ENCODE results near the gene PRODH.

The PRODH gene

DNA sequence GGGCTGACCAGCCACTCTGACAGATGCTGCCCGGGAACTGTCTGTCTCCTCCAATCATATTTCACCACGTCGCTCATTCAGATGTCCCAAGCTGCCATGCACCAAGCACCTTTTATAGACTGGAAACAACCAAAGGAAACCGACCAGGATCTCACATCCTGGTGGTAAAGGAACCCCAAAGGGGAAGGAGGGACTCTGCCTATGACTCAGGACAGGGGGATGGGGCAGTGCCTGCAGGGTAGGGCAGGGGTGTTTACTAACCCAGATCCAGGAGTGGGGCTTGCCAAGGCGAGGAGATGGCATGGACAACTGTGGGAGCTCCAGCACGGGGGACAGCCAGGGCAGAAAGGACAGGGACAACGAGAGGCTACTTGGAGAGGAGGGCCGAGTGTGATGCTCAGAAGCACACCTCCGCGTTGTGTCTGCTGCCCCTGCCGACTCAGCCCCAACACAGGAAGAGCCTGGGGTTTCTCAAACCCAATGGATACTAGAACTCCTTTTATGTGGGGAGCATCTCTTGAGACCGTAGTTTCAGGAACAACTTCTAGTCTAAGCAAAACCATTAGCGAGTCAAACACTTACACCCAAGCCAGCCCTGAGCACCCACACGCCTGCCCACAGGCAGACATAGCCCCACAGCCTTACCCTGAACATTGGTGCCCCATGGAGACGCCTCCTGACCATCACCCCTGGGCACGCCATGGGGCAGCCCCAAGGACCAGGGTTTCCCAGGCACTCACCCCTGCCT is 4.0 kb downstream of the PRODH start:
- H3K4me3 ChIP-seq (ENCODE audit: low read length, poor library complexity, severe bottlenecking), result no peak overlapping the region
- no peaks in the 10 kb centered on the region for H3F3A ChIP-seq (ENCODE audit: low read depth)
- H3K9me3 ChIP-seq (ENCODE audit: insufficient read depth, low read depth, low read length), result no peaks in the 10 kb centered on the region
- TF ChIP-seq EZH2phosphoT487 (IDR thresholded peaks at IDR 0.05; ENCODE audit: borderline replicate concordance), result no peak
- TF ChIP-seq, protein P1, sequence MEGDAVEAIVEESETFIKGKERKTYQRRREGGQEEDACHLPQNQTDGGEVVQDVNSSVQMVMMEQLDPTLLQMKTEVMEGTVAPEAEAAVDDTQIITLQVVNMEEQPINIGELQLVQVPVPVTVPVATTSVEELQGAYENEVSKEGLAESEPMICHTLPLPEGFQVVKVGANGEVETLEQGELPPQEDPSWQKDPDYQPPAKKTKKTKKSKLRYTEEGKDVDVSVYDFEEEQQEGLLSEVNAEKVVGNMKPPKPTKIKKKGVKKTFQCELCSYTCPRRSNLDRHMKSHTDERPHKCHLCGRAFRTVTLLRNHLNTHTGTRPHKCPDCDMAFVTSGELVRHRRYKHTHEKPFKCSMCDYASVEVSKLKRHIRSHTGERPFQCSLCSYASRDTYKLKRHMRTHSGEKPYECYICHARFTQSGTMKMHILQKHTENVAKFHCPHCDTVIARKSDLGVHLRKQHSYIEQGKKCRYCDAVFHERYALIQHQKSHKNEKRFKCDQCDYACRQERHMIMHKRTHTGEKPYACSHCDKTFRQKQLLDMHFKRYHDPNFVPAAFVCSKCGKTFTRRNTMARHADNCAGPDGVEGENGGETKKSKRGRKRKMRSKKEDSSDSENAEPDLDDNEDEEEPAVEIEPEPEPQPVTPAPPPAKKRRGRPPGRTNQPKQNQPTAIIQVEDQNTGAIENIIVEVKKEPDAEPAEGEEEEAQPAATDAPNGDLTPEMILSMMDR (conservative IDR thresholded peaks at IDR 0.05; ENCODE audit: low read length), result no peak
- H3K79me2 ChIP-seq (ENCODE audit: insufficient read depth, low read length), result no peaks in the 10 kb centered on the region
- no peaks in the 10 kb centered on the region for H3K9me2 ChIP-seq (replicated peaks; ENCODE audit: low read depth, low read length)
- no peaks in the 10 kb centered on the region for H4K20me1 ChIP-seq (ENCODE audit: insufficient read depth, low read length, poor library complexity, severe bottlenecking)
- H3K4me2 ChIP-seq (ENCODE audit: low read depth, low read length, poor library complexity, severe bottlenecking), result no peak overlapping the region
- no peaks in the 10 kb centered on the region for H3K27me3 ChIP-seq (ENCODE audit: insufficient read depth, low read length, poor library complexity, severe bottlenecking)
- no peaks in the 10 kb centered on the region for H3K4me1 ChIP-seq (ENCODE audit: insufficient read depth, low read length, poor library complexity, severe bottlenecking)
- H3K36me3 ChIP-seq (ENCODE audit: insufficient read depth, low read length), result no peaks in the 10 kb centered on the region
- H3K9ac ChIP-seq (ENCODE audit: low read depth, low read length, poor library complexity, severe bottlenecking), result no peak overlapping the region
- no peak overlapping the region for H2AFZ ChIP-seq (ENCODE audit: low read length)

DNA sequence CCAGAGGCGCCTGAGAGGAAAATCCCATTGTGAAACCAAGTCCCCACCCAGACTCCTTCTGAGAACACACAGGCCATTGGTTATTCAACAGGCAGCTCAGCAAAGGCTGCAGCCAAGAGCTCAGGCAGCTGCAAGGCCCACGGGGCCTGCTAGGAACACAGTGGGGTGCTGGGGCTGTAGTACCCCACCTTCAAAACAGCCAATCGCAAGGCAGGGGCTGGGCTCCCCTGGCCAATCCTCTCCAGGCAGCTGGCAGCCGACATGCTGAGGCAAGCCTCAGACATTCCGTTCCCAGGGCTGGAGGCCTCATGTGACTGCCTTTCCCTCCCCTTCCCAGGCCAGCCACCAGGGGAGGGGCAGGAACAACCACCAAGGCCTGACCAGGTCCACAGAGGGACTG is 6.6 kb downstream of the PRODH start:
- H2AFZ ChIP-seq (ENCODE audit: low read length), result no peak overlapping the region
- H3K4me3 ChIP-seq (ENCODE audit: low read length, poor library complexity, severe bottlenecking), result no peak overlapping the region
- H3K27me3 ChIP-seq (ENCODE audit: insufficient read depth, low read length, poor library complexity, severe bottlenecking), result no peaks in the 10 kb centered on the region
- H3K9me3 ChIP-seq (ENCODE audit: insufficient read depth, low read depth, low read length), result no peaks in the 10 kb centered on the region
- H4K20me1 ChIP-seq (ENCODE audit: insufficient read depth, low read length, poor library complexity, severe bottlenecking), result no peaks in the 10 kb centered on the region
- no peaks in the 10 kb centered on the region for H3K9me2 ChIP-seq (replicated peaks; ENCODE audit: low read depth, low read length)
- H3F3A ChIP-seq (ENCODE audit: low read depth), result no peaks in the 10 kb centered on the region
- no peaks in the 10 kb centered on the region for H3K4me1 ChIP-seq (ENCODE audit: insufficient read depth, low read length, poor library complexity, severe bottlenecking)
- no peak overlapping the region for H3K4me2 ChIP-seq (ENCODE audit: low read depth, low read length, poor library complexity, severe bottlenecking)
- H3K9ac ChIP-seq (ENCODE audit: low read depth, low read length, poor library complexity, severe bottlenecking), result no peak overlapping the region
- H3K79me2 ChIP-seq (ENCODE audit: insufficient read depth, low read length), result no peaks in the 10 kb centered on the region
- no peaks in the 10 kb centered on the region for H3K36me3 ChIP-seq (ENCODE audit: insufficient read depth, low read length)
- TF ChIP-seq, protein P1 (conservative IDR thresholded peaks at IDR 0.05; ENCODE audit: low read length), result no peak
- no peak for TF ChIP-seq EZH2phosphoT487 (IDR thresholded peaks at IDR 0.05; ENCODE audit: borderline replicate concordance)

DNA sequence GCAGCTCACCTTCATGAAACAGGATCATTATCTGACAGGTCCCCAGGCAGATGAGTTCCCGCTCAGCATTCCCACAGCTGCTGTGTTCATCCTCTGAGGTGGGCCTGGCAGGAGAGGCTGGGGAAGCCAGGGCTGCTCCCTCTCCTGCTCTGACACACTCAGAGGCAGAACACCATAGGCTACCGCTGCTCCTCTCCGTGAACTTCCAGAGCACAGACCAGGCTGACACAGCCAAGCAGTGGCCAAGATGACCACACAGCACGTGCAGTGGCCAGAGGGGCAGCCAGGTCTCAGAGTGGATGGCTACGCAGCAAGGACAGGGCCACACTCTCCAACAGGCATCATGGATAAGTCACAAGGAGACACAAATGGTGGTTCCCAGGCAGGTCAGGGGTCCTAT is 8.5 kb downstream of the PRODH start:
- Histone ChIP-seq H3K4me1 (ENCODE audit: insufficient read depth, low read length, poor library complexity, severe bottlenecking) (no peaks in the 10 kb centered on the region), H3K27me3 (ENCODE audit: insufficient read depth, low read length, poor library complexity, severe bottlenecking) (no peaks in the 10 kb centered on the region), H3F3A (ENCODE audit: low read depth) (no peaks in the 10 kb centered on the region), H3K9me3 (ENCODE audit: insufficient read depth, low read depth, low read length) (no peaks in the 10 kb centered on the region), H3K9ac (ENCODE audit: low read depth, low read length, poor library complexity, severe bottlenecking) (no peak overlapping the region), H3K79me2 (ENCODE audit: insufficient read depth, low read length) (no peaks in the 10 kb centered on the region), H4K20me1 (ENCODE audit: insufficient read depth, low read length, poor library complexity, severe bottlenecking) (no peaks in the 10 kb centered on the region), H3K36me3 (ENCODE audit: insufficient read depth, low read length) (no peaks in the 10 kb centered on the region), H3K4me2 (ENCODE audit: low read depth, low read length, poor library complexity, severe bottlenecking) (no peak overlapping the region), H3K4me3 (ENCODE audit: low read length, poor library complexity, severe bottlenecking) (no peak overlapping the region), H2AFZ (ENCODE audit: low read length) (no peak overlapping the region), H3K9me2 (replicated peaks; ENCODE audit: low read depth, low read length) (no peaks in the 10 kb centered on the region)
- TF ChIP-seq, protein P1 (conservative IDR thresholded peaks at IDR 0.05; ENCODE audit: low read length), result no peak
- no peak for TF ChIP-seq EZH2phosphoT487 (IDR thresholded peaks at IDR 0.05; ENCODE audit: borderline replicate concordance)

All from Loucy (cell line).